22Rv1 (cell line): ENCODE data around the gene TM2D3.

Source experiments
- ZFX ChIP-seq: fragments of 450-650 bp; IDR thresholded peaks from 2 replicates; pipeline ENCODE4 v1.6.1; 2017; ENCODE audit warnings: antibody characterized with exemption, borderline replicate concordance
- TF ChIP-seq, protein P1 (sequence below): fragments of 450-650 bp; IDR thresholded peaks from 2 replicates; pipeline ENCODE4 v1.5.1; 2017; ENCODE audit warnings: mild to moderate bottlenecking

DNA sequence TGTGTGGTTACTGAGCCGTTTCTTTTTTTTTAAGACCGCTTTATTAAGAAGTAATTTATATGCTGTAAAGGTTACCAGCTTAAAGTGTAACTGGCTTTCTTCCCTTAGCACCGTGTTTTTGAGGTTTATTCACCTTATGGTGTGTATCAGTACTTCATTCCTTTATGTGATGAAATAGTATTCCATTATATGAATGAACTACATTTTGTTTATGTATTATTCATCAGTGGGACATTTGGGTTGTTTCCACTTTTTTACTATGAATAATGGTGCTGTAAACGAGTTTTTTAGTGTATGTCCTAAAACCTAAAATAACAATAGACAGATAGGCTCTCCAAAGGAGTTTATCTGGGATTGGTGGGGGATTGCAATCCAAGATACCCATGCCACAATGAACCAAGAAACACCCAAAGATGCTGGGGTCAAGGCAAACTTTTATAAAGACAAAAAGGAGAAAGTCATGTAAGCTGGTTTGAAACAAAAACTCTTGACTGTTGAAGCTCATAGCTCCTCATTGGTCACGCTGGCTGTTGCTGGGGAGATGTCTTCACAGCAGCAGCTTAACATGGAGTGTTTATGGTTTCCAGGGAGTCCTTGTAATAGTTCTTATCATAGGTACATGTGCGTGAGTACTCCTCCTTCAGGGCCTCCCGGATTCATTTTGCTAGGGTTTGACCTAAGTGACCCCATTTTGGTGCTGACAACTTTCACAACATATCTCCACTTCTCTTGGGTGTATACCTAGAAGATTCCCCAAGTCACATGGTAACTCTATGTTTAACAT, 16.0 kb downstream of the TM2D3 start:
- TF ChIP-seq, protein P1, sequence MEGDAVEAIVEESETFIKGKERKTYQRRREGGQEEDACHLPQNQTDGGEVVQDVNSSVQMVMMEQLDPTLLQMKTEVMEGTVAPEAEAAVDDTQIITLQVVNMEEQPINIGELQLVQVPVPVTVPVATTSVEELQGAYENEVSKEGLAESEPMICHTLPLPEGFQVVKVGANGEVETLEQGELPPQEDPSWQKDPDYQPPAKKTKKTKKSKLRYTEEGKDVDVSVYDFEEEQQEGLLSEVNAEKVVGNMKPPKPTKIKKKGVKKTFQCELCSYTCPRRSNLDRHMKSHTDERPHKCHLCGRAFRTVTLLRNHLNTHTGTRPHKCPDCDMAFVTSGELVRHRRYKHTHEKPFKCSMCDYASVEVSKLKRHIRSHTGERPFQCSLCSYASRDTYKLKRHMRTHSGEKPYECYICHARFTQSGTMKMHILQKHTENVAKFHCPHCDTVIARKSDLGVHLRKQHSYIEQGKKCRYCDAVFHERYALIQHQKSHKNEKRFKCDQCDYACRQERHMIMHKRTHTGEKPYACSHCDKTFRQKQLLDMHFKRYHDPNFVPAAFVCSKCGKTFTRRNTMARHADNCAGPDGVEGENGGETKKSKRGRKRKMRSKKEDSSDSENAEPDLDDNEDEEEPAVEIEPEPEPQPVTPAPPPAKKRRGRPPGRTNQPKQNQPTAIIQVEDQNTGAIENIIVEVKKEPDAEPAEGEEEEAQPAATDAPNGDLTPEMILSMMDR, result no peak
- no peak for TF ChIP-seq ZFX
